COLO668 (cell line): Measurements from ENCODE around the gene CA5A.
"Not testable (repeated sequence)": the region's sequence is repeated elsewhere in the genome, so short reads cannot be mapped to it uniquely, and the experiment has no call there.

Source experiments
- DNase-seq: peaks from one replicate; lab custom pipeline; 2025; ENCODE audit not compliant: unreplicated experiment; lab: John Stamatoyannopoulos, UW

Gene CA5A

DNA sequence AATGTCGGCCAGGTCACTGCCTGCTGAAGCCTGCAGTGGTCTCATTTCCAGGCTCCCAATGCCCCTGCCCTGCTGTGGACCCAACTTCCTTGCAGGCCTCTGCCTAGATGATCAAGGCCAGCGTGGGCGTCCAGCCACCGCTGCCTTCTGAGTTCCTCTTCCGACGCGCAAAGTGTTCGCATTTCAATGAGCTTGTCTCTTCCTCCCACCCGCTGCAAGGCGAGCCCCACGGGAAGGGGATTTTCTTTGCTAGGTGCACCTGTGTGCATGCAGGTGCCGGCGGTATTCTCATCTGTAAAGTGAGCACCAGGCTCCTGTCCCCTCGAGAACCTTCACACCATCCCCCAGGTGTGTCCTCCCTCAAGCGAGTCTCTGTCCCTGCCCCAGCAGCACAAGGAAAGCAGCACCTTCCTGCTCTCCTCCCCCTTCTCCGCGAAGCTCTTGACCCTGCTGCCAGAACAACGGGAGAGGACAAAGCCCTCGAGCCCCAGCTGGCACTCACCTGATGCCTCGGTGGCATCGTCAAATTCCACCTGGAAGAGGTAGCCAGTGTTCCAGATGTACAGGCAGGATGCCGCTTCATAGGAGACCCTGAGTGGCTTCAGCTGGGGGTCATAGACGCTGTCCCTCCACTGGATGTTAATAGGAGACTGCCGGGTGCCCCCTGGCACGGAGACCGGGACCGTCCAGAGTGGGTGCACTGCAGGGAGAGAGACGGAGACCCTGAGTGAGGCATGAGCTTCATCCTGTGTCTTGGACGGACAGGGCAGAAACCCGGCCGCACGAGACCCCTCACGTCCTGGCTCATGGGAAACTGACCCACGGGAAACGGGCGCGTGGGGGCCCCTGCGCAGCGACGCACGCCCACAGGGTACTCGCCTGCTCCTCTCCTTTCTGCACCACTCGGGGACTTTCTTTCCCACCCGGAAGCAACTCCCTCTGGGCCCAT, 9.8 kb downstream of the CA5A start:
- peak; percentile 84 for DNase-seq

DNA sequence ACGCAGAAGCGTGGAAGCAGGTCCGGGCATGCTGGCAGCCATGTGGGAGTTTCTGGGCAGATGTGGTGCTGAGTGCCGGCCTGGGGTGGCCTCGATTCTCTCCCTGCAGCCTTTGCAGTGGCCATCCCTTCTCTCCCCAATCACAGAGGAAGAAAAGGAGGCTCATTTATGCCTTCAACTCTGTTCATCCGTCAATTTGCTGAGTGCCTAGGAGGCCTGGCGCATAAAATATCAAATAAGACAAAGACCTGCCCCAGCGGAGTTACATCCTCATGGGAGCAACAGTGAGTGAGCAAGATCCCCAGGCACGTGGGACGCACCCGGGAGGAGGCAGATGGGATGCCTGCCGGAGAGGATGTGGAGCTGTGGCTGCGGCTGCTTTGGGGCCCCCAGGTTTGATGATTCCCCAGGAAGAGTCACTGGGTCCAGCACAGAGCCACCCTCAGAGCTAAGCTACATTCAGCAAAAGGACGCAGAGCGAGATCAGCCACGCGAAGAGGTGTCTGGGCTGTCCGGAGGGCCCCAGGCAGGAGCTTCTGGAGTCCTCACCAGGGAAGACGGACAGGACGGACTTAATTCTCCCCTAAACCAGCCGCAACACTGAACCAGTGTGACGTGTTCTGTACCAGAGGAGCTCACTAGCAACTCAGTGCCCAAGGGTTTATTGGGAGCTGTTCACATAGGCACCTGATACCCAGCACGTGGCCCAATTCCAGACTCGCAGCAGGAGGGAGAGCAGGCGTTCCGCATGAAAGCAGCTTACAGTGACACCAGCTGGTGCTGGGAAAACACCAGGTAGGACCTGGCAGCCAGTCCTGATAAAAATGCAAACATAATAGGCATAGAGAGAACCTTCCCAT, 11.3 kb downstream of the CA5A start:
- DNase-seq: peak; percentile 96

DNA sequence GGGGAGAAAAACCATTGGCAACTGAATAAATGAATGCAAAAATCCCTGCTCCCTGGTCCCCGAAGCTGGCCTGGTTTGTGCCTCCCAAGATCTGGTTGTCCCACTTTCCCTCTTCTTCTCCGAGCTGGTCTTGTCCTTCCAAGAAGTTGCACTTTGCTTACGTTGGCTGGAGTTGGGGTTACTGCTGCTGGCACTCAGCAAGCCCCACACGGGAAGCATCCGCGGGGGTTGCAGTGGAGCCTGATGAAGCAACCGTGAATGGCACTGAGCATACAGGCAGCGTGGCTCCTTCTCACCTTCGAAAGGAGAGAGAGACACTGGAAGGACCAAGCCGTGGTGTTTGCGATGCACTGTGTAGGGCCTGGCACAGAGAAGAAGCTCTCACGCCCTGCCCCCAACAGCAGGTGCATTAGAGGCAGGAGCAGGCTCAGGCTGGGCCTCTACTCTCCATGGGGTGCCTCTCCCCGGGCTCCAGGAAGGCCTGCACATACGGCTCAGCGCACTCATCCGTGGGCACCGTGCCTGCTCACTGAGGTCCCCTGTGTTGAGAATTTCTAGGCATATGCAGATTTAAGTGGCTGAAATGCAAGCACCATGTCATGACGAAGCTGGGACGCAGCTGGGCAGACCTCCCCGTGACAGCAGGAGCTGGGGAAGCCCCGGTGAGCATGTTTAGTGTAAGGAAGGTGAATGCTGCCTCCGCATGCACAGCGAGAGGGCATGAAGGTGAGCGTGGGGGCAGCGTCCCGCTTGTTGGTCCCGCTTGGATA, 12.1 kb downstream of the CA5A start:
- DNase-seq: peak; percentile 96

DNA sequence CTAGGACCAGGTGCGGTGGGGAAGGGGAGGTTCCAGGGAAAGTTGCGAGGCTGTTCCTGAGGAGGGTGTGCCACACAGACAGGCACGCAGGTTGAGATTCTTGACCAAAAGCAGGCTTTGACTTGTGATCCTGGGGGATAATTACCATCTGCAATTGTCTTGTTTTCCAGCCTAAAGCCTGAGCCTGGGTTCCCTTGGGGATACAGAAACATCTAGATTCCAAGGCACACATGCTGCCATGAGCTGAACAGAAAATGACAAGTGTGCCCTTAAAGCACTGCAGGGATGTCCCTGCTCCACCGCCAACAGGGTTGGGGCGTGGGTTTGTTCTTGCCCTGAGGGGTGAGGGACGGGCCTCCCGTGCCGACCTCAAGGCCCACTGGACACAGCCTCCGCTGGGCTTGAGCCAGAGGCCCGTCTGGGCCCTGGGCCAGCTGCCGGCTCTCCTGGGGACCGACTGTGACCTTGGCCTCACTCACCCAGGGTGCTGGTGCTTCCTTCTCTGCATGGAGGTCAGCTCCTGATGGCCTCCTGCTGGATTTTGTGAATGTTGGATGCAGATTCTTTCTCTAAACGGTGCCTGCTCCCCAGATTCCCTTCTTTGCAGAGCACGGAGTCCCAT, 14.0 kb downstream of the CA5A start:
- DNase-seq: no peak

DNA sequence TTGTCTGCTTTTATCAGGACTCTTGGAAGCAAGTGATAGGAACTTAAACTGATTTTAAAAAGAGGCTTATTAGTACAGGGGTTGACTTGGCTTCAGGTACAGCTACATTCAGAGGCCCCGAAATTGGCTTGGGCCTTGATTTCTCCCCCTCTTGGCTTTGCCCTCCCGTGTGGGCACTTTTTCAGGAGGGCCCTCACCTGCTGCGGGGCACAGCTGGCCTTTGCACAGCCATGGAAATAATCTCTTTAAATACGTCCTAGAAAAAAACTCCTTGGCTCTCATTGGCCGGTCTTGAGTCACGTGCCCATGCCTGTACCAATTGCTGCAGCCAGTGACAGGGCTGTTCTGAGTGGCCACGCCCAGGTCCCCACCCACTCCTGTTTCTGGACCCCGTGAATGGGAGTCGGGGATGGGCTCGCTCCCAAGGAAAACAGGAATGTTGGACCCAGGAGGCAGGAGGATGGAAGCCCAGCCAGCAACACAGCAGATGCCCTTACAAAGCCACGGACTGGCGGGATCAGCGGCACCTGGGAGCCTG, 15.0 kb downstream of the CA5A start:
- no peak for DNase-seq

DNA sequence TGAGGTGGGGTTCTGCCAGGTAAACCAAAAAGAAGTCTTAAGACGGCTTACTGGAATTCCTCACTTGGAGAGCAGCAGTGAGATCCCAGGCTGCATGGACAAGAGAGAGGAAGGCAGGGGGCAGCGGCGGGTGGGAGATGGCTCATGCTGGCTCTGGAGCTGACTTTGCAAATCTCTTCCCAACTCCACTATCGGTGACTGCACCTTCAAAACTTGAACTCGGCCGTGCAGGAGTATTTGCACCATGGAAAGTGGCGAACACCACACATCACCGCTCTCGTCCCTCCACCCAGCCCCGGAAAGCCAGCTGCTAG, 16.7 kb downstream of the CA5A start:
- no peak for DNase-seq

DNA sequence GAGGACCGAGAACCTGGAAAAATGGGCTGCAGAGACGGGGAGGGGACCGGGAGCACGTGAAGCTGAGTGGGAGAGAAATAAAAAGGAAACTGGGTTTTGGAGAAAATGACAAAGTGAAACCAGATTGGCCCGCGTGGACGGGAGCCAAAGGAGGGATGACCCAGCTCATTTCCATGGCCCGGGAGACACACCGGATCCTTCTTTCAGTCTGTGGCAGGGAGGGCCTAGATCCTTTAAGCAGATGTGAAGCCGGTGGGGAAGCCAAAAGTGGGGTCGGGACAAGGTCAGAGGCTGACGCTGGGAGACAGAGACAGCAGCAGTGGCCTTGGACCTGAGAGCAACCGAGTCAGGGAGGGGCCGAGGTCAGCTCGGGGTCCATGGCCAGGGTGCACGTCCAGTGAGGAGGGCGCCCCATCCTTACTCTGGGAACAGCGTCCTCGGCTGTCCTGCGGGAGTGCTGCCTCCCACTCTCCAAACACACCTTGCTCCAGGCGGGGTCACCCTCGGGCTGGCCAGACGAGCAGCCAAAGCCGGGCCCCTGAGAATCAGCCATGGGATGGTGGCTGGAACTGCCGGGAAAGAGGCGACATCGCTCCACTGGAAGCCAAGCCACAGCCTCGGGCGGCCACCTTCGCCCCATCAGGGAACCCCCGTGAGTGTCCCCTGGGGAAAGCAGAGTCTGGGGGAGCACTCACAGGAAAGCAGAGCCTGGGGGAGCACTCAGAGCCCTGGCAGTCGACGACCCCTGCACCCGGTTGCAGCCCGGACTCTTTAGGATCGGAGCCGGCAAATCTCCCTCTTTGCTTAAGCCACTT, 17.3 kb downstream of the CA5A start:
- no peak for DNase-seq

DNA sequence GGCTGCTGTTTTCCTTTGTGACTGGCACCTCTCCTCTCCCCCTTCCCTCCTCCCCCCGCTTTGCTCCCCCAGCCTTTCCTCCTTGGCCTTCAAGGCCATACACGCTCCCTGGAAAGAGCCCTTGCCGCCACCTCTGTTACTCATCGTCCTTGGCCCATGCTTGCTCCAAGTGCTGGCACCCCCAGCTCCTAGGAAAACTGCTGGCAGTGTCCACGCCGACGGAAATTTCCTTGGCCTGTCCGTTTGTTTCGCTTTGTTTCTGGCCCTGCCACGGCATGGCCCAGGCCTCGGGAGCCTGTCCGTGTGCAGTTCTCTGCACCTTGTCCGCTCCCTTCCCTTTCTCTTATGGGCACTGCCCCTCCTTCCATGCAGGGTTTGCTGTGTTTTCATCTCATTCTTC, 18.0 kb downstream of the CA5A start:
- DNase-seq: no peak

DNA sequence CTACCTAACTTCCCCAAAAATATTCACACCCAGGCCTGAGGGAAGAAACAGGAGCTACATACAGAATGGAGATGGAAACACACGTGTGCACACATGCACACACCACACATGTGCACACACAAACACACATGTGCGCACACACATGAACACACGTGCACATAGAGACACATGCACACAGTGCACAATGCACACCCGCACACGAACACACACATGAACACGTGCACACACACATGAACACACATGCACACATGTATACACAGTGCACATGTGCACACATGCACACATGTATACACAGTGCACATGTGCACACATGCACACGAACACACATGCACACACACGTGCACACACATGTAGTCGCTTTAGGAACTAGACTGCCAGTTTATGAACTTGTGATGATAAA, 18.8 kb downstream of the CA5A start:
- DNase-seq: no peak

DNA sequence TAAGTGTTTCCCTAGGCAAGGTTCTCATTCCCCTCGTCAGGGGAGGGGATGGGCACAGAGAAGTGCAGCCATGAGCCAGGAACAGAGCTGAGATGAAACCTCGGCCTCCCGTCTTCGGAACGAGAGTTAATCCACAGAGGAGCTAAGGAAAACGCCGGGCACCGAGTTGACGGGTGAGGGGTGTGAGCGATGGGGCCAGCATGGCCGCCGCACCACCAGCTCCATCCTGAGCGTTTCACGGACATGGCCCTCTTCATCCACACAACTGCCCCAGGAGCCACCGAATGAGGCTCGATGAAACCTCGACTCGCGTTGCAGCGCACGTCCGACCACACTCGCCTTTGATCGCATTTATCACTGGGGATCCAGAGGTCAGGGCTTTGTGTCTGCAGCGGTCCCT, 21.5 kb downstream of the CA5A start:
- no peak for DNase-seq

DNA sequence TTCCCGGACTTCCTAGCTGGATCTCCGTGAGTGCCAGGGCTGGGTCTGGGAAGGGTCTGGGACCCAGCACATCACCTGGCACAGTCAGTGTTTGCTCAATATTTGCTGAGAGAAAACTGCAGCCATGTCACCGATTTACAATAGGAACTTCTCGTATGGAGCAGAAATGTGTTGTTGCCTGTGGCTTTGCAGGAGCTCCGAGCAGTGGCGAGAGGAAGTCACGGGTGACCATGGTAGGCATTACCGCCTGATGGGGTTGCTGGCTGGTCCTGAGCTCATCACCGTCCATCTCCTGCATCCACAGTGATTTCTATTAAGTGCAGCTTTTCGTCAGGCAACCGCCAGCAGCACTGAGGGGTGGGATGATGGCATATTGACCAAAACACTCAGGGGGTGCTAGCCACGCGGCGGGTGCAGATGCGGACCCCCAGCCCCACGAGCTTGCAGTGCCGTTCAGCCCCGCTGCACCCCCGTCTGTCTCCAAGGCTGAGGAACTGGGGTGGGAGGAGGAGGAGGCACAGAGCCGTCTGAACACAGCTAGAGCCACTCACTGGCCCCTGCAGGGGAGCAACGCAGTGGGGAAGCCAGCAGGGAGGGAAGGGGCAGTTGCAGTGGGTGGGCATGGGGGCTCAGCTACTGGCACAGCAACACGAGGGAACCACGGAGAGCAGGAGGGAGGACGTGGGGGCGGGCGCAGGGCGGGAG, 22.2 kb downstream of the CA5A start:
- DNase-seq: not testable (repeated sequence)

DNA sequence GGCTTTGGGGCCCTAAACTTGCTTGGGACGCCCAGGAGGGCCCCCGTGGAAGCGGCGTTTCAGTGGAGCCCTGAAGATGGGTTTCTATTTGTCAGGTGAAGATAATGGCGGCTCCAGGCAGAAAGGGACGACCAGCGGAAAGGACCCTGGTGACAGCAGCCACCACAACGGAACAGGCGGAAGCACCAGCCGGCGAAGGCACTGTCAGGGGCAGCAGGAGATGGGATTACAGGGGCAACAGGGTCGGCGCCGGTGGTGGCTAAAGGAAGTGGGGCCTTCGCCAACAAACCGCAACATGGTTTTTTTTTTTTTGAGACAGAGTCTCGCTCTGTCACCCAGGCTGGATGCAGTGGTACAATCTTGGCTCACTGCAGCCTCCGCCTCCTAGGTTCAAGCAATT, 23.6 kb downstream of the CA5A start:
- not testable (repeated sequence) for DNase-seq

DNA sequence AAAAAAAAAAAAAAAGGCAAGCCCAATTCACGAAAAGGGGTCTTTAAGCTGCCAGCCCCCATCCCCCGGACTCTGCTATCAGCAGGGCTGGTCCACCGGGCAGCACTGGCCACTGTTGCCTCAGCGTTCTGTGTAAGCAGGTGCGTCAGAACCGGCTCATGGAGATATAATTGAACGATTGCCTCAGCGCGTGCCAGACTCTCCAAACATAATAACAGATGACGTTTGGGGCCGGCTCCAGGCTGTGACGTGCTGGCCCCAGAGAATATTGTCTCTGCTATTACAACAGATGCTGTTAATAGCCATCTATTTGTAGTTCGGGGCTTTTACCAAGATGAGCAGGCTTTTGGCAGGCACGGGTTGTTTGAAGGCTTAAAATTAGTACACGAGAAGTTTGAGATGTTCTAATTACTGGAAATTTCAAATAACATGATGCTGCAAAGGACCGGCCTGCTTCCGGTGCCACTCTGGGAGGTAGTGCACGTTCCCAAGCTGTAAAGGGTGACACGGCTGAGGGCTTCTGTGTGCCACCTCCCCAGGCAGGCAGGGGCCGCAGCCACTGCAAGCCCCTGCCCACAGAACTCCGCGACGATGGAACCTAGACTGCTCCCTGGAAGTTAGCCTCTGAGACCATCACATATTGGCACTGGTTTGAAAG, 25.1 kb downstream of the CA5A start:
- peak; percentile 85 for DNase-seq

DNA sequence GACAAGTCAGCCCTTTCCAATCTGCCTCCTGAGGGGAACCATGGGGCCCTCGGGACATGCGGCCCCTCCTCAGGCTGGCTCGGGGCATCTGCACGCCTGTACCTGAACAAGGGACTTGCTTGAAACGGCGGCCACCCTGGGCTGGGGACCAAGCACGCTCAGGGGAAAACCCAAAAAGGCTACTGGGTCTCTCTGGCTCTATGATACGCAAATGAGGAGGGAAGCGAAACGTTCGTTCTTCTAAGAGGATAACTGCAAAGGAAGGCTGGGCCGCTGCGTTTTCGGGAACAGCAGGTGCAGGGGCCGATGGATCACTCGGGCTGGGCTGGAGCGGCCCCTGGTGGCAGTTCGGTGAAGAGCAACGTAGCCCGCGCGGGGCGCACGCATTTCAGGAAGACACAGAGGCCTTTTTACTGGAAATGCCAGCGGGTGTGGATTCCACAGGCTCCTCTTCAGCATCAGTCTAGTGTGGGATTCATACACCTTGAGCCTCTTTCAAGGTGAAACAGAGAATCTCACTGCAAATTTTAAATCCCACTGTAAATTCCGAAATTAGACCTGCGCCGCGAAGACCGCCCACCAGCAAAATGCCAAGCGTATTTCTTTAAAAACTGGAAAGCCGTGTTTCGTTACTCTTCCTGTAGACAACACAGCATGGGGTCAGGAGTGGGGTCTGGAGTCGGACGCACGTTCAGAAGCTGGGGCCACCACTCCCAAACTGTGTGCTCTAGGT, 27.0 kb downstream of the CA5A start:
- DNase-seq: peak; percentile 80

DNA sequence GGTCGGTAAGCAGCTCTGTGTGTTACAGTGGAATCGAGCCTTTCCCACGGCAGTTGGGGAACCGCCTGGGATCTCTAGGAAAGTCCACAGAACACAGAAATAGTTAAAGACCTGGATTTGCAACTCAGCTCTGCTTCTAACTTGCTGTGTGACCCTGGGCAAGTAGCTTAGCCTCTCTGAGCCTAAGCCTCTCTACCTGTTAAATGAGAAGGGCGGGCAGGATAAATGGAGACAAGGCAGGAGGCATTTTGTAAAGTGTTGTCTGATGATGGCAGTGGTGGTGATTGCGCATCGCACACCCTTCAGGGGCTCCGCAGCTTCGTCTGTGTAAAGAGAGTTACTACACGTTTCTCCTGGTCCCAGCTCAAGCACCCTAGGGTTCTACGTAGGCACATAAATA, 28.2 kb downstream of the CA5A start:
- not testable (repeated sequence) for DNase-seq

DNA sequence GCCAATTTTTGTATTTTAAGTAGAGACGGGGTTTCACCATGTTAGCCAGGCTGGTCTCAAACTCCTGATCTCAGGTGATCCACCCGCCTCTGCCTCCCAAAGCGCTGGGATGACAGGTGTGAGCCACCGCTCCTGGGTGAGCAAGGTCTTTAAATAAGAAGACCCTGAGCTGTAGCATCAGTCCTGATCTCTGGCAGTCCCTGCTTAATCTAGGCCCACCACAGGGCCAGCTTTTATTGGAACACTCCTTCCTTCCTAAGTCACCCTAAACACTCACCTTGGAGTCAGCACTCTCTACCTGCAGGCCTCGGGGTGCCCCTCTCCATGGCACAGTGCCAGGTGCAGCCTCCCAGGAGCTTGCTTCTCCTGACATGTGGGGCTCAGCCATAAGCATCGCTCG, 30.8 kb downstream of the CA5A start:
- DNase-seq: not testable (repeated sequence)

DNA sequence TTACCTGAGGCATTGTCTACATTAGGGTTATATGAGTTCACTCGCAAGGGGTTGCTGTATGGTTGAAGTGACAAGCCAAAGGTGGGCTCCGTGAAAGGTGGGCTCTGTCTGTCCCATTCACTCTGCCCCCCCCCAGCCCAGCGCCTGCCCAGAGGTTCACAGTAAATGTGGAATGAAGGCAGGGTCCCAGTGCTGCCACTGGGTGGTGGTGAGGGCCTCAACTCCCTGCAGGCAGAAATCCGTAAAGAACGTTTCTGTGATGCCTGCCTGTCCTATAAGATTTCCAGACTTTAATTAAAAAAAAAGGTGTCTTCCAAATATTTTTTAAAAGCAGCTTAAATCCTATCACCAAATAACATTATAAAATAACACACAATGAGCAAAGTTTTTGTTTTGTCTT, 31.4 kb downstream of the CA5A start:
- not testable (repeated sequence) for DNase-seq

DNA sequence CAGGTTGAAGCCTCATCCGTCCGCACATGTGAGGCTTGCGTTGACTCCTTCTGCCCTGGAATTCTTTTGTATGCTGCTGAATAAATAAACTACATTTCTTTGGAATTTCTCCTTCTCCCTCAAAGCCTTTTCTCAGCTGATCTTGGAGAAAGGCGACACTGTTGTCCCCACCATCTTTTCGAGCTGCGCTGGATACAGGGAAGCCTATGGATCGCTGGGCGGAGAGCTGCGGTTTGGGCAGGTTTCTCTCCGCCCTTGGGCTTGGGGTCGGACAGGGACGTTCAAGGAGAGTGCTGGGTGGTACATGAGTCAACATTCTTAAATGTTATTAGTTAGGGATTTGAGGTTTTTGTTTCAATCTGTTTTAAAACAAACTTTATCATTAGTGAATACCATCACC, 35.8 kb downstream of the CA5A start:
- DNase-seq: not testable (repeated sequence)
